HG02938 (cell line): Measurements from ENCODE around the gene KRTAP5-1.

Source experiments
- ATAC-seq: cut with Tn5 transposase; IDR thresholded peaks from one replicate; pipeline ENCODE4 v1.9.1; 2021; ENCODE audit warnings: mild to moderate bottlenecking, moderate library complexity; ENCODE audit not compliant: unreplicated experiment

The KRTAP5-1 gene

DNA sequence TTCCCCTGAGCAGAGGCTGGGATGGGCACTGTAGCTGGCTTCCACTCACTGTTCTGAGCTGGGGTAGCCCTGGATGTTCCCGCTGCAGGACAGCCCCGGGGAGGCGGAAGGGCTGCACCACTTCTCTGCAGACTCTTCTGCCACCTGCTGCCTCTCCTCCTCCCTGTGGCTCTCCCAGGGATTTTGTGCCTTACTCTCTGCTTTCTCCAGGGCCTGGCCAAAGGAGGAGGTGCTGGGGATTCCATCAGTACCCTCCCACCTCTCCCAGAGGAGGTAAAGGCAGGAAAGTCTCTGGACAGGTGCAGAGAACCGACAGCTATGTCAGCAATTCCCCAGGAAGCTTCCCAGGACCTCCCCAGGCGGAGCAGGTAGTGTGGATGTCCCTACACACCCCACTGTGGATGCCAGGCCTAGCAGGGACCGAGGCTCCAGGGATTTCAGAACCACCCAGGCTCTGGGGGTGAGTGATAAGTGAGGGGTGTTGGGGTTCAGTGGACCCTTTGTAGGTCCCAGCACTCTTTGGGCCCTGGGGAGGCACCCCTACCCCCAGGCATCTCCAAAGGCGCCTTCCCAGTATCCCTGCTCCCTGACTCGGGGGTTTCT, 24.3 kb downstream of the KRTAP5-1 start:
- ATAC-seq = no peak

- ATAC-seq = no peak
These were observed 25.0 kb downstream of the KRTAP5-1 start for GRCh38 chr11:1560002-1560648.

- ATAC-seq = no peak
These were observed 25.8 kb downstream of the KRTAP5-1 start for GRCh38 chr11:1559111-1559951.

DNA sequence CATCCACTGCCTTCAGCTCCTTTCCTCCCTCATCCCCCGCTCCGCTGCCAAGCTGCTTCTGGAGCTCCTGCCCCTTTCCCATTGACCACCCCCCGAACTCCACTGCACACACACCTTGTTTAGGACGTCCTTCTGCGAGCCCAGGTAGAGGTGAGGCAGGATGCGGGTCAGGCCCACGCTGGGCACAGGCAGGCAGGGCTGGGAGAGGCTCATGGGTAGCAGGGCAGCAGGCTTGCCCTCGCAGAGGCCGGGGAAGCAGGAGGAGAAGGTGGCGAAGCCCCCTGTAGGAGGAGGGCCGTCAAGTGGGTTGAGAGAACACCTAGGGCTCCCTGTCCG, 26.3 kb downstream of the KRTAP5-1 start:
- no peak for ATAC-seq

GRCh38 chr11:1557904-1558774, 26.9 kb downstream of the KRTAP5-1 start:
- ATAC-seq = no peak

GRCh38 chr11:1557051-1557884, 27.8 kb downstream of the KRTAP5-1 start:
- ATAC-seq = no peak

DNA sequence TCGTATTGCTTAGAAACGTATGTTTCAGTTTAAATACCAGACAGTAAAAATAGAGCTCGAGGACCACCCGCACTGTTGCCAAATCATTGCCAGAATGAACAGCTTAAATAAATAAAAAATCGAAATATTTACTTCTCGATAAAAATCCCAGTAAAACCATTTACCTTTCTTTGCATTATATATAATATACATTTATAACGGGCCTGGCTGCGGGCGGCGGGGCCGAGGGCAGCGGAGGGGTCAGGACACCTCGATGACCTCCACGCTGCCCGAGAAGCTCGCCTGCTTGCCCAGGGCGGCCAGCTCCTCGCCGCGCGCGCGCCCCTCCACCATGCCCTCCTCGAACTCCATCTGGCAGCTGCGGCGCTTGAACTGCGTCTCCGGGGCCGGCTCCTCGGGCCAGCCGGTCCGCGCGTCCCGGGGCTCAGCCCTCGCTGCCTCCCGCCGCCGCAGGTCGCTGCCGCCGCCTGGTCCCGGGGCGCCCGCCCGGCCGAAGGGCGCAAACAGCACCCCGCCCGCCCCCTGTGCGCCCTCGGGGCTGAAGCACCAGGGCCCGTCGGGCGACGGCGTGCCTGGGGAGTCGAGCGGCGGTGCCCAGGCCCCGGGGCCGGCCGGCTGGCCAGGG, 28.7 kb downstream of the KRTAP5-1 start:
- no peak for ATAC-seq

GRCh38 chr11:1555713-1556153, 29.4 kb downstream of the KRTAP5-1 start:
- ATAC-seq = no peak

DNA sequence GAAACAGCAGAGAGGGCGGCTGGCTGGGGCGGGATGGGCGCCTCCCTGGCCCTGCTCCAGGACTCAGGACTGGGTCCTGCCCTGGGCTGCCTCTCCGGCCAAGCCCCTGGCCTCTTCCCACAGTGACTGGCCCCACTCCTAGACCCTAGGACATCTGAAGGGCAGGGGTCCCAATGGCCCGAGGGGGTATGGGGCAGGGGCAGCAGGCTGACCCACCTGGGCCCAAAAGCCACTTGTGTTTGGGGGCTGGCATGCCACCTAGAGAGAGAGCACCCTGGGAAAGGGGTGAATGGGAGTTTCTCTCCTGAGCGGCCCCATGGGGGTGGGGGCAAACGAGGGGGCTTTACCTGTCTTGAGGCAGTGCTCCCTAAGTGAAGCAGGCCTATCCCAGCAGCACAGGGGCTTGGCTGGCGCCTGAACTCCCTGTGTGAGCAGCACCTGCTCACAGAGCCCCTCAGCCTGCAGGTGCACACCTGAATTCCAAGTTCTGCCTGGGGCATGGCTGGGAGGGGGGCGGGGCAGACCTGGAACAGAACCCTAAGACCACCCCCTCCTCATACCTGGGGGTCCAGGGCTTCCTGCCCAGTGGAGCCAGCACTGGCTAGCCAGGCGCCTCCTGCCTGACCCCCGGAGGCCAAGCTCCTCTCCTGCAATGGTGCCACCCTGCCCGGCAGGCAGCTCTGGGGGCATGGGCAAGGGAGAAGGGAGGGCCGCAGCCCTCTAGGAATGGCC, 29.9 kb downstream of the KRTAP5-1 start:
- ATAC-seq = no peak

DNA sequence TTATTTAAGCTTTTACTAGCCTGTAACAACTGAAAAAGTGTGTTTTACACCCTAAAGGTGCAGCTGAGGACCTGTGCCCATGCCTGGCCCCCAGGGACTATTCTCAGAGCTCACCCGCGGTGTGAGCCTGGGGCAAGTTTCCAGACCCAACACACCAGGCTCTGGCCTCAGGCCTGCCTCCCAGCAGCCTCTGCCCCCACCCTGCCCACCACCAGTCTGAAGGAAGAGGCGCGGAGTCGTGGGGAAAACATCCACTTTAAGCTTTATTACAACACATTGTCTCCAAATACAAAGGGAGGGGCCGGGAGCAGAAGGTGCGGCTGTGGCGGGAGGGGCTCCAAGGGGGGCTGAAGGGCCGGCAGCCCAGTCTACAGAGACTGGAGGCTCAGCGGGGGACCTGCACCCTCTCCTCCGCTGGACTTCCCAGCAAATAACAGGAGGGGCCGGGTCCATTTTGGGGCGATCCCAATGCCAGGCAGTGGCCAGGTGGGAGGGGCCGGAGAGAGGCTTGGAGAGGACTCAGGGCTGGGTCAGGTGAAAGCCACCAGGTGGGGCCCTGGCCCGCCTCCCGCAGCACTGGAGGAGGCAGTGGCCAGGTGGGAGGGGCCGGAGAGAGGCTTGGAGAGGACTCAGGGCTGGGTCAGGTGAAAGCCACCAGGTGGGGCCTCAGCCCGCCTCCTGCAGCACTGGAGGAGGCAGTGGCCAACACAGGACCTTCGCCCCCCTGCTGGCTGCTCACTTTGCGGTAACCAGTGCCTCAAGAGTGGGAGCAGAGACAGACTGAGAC, 31.1 kb downstream of the KRTAP5-1 start:
- no peak for ATAC-seq

DNA sequence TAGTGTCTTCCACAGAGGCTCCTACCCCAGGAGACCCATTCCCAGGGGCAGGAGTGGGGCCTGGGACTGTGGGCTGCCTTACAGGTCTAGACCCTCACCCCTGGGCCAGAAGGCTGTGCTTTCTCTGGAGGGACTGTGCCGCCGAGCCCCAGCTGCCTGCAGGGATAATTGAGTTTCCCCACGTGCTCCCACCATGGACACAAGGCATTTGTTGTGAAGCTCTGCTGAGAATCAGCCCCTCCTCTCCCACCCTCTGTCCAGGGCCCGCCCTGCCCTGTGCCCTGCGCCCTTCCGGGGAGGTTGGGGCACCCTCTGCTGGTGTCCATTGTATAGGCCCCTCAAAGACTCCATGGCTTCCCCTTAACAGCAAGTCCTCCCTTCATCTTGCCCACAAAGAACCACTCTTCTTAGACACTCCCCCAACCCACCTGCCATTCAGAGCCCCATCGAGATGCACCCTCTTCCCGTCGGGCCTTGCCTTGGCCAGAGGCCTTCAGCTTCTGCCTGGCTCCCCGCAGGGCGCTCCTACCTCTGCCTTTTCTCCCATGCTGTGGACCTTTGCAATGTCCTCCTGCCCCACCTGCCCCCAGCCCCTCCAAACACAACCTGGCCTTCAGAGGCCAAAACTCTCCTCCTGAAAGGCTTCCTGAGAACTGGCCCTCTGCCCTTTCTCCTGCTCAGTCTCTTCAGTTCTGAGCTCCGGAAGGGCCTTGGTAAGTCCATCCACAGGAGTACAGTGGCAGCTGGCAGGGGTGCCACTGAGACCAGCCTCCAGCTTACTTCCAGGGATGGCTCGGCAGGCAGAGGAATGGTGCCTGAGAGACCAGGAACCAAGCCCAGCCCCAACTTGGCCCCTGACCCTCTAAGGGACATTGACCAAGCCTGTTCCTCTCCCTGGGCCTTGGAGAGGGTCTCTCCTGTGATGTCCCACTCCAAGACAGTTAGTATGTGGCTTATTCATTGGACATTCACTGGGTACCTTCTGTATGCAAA, 35.4 kb downstream of the KRTAP5-1 start:
- no peak for ATAC-seq

- ATAC-seq = no peak
These were observed 36.6 kb downstream of the KRTAP5-1 start for GRCh38 chr11:1548221-1549070.

DNA sequence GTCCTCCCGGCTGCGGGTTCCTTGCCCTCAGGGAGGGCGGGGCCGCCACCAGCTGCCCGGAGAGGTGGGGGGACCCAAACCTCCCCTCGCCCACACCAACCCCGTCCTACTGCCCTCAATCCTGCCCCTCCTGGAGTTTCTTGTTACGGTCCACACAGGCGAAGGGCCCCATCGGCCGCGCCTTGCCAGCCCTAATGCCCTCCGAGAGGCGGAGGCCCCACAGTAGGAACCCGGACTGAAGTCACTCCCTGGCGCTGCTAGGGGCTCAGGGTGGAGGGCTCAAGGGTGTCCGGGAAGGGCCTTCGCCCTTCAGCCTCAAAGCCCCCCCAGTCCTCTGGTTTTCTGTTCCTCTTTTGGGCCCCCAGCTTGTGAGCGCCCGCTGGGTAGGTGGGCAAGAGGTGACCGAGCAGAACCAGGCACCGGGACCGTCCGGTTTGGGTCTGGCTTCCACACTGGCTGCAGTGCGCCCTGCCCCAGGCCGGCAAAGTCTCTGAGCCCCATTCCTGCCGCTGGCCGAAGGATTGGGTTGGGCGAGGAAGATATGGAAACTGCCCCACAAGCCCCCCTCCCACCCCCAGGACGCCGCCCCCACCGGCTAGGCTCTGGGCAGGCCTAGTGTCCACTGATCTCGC, 37.5 kb downstream of the KRTAP5-1 start:
- ATAC-seq = no peak

DNA sequence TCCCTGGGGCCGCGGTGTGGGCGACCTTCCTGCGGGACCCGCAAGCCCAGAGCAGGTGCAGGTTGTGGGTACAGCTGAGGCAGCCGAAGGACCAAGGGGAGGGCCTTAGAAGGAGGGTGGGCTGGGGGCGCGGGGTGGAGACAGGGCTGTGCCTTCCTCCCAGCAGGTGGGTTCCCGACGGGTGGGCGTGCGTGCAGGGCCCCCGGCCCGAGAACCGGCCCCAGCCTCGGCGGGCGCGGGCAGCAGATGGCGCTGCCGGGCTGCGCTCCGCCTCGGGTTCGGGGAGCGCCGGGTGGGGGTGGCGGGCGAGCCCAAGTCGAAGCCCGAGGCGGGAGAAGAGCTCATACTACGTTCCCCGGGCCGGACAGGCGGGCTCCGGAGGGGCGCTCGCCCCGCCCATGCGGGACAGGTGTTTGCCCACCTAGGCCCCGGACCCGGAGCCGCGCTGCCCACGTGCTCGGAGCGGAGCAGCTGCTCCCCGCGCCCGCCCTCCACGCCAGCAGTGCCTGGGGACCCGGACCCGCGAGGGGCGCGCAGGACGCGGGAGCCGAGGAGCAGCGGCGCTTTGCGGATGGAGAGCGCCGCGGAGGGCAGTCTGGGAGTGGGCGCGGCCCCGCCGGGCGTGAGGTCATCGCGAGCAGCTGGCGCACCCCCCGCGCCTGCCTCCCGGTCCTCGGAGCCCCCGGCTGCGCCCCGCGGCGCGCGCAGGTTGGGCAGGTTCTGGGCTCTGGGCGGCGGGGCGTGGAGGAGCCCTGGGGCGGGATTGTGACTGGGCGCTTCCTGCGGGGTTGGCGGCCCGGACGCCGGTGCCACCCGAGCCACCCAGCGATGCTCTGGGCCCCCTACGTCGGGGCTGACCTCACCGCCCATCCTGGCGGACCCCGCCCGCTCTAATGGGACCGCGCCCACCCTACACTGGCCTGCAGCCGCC, 38.3 kb downstream of the KRTAP5-1 start:
- no peak for ATAC-seq

- no peak for ATAC-seq
These were observed 39.0 kb downstream of the KRTAP5-1 start for GRCh38 chr11:1546077-1546535.
